IMR-90 (cell line): ENCODE results near the gene N4BP2L1. TPM values are rescaled to one million over a fixed set of nuclear protein-coding genes. Genes with fewer than 3 reads are reported as not detected.

Source experiments
- ATAC-seq: fragments of 200-7000 bp; cut with Tn5 transposase; 2 replicates; pipeline ENCODE4 v1.9.1; 2020; ENCODE audit warnings: low read depth, mild to moderate bottlenecking, moderate library complexity
- BruUV-seq: library from RNA; stranded (reverse); fragments of 400-500 nt; replicated peaks from 2 replicates; lab custom pipeline; 2021; lab: Mats Ljungman, UMichigan
- CTCF ChIA-PET: fragments of 300-600 bp; formaldehyde crosslinking; extraction: SDS; loops from one replicate; lab custom pipeline; 2021; ENCODE audit warnings: antibody characterized with exemption; lab: Yijun Ruan, JAX
- POLR2A ChIA-PET: fragments of 300-600 bp; sonication (Branson Sonifier 250); formaldehyde crosslinking; loops from one replicate; lab custom pipeline; 2022; ENCODE audit warnings: antibody characterized with exemption; ENCODE audit not compliant: unreplicated experiment; lab: Charles Lee
- DNase-seq: peaks from one replicate; pipeline ENCODE4 v3.0.0; 2013
- H2AFZ ChIP-seq: replicated peaks from 2 replicates; pipeline ENCODE3; 2013; ENCODE audit warnings: low read length, mild to moderate bottlenecking; ENCODE audit not compliant: poor library complexity
- H2AK5ac ChIP-seq: 2 replicates; pipeline ENCODE4 v1.6.1; 2013; ENCODE audit warnings: low read depth, low read length, inconsistent platforms
- H2AK9ac ChIP-seq: replicated peaks from 2 replicates; pipeline ENCODE3; 2013; ENCODE audit warnings: mild to moderate bottlenecking, low read depth, low read length, moderate library complexity; ENCODE audit not compliant: poor library complexity
- H2BK120ac ChIP-seq: 2 replicates; pipeline ENCODE4 v1.6.1; 2013; ENCODE audit warnings: low read depth, low read length, inconsistent platforms
- H2BK15ac ChIP-seq: 3 replicates; pipeline ENCODE4 v1.6.1; 2013; ENCODE audit warnings: low read depth, low read length, inconsistent platforms
- H2BK20ac ChIP-seq: 2 replicates; pipeline ENCODE4 v1.6.1; 2013; ENCODE audit warnings: low read depth, mild to moderate bottlenecking, inconsistent platforms, low read length, moderate library complexity
- H2BK5ac ChIP-seq: 2 replicates; pipeline ENCODE4 v1.6.1; 2013; ENCODE audit warnings: mild to moderate bottlenecking, low read depth, low read length, inconsistent platforms; ENCODE audit not compliant: poor library complexity, severe bottlenecking
- H3K14ac ChIP-seq: replicated peaks from 2 replicates; pipeline ENCODE4 v1.6.1; 2013; ENCODE audit warnings: low read depth, low read length, inconsistent platforms
- H3K18ac ChIP-seq: 2 replicates; pipeline ENCODE4 v1.6.1; 2013; ENCODE audit warnings: low read depth, low read length, control low read depth
- H3K23ac ChIP-seq: 2 replicates; pipeline ENCODE4 v1.6.1; 2013; ENCODE audit warnings: low read depth, low read length, inconsistent platforms
- H3K27ac ChIP-seq: 2 replicates; pipeline ENCODE4 v1.5.1; 2013; ENCODE audit warnings: mild to moderate bottlenecking, control low read depth, low read length; ENCODE audit not compliant: insufficient read depth
- H3K27me3 ChIP-seq: 2 replicates; pipeline ENCODE4 v1.6.1; 2013; ENCODE audit warnings: low read length; ENCODE audit not compliant: control insufficient read depth, insufficient read depth
- H3K36me3 ChIP-seq: 2 replicates; pipeline ENCODE4 v1.6.1; 2013; ENCODE audit warnings: low read length, mixed read lengths; ENCODE audit not compliant: control insufficient read depth, insufficient read depth
- H3K4ac ChIP-seq: 2 replicates; pipeline ENCODE4 v1.6.1; 2013; ENCODE audit warnings: low read depth, low read length, inconsistent platforms
- H3K4me1 ChIP-seq: 2 replicates; pipeline ENCODE4 v1.6.1; 2013; ENCODE audit warnings: low read length, mixed read lengths; ENCODE audit not compliant: control insufficient read depth, insufficient read depth
- H3K4me2 ChIP-seq: 2 replicates; pipeline ENCODE4 v1.6.1; 2013; ENCODE audit warnings: low read depth, mild to moderate bottlenecking, control low read depth, low read length, moderate library complexity
- H3K4me3 ChIP-seq: 2 replicates; pipeline ENCODE4 v1.5.1; 2013; ENCODE audit warnings: low read depth, mild to moderate bottlenecking, control low read depth, low read length, moderate library complexity; ENCODE audit not compliant: insufficient read depth
- H3K56ac ChIP-seq: 2 replicates; pipeline ENCODE4 v1.6.1; 2013; ENCODE audit warnings: low read length, inconsistent platforms; ENCODE audit not compliant: insufficient read depth; ENCODE audit errors: extremely low read depth
- H3K79me1 ChIP-seq, 2 experiments: 2 replicates each; pipeline ENCODE4 v1.6.1; 2013; ENCODE audit warnings: low read length in 2 of 2, inconsistent platforms in 1 of 2, low read depth in 1 of 2
- H3K9ac ChIP-seq: 2 replicates; pipeline ENCODE4 v1.6.1; 2013; ENCODE audit warnings: low read depth, low read length, control low read depth
- H3K9me1 ChIP-seq: 2 replicates; pipeline ENCODE4 v1.6.1; 2013; ENCODE audit warnings: low read length, inconsistent platforms; ENCODE audit not compliant: insufficient read depth
- H3K9me3 ChIP-seq: 2 replicates; pipeline ENCODE4 v1.6.1; 2013; ENCODE audit warnings: low read length; ENCODE audit not compliant: control insufficient read depth, insufficient read depth
- H4K20me1 ChIP-seq: 2 replicates; pipeline ENCODE4 v1.6.1; 2013; ENCODE audit warnings: low read length, inconsistent platforms; ENCODE audit not compliant: insufficient read depth
- H4K5ac ChIP-seq: 2 replicates; pipeline ENCODE4 v1.6.1; 2013; ENCODE audit warnings: mild to moderate bottlenecking, low read depth, low read length, control low read depth
- H4K8ac ChIP-seq, 2 experiments: 2 replicates each; pipeline ENCODE4 v1.6.1; 2013; ENCODE audit warnings: low read depth in 2 of 2, low read length in 2 of 2, control low read depth in 1 of 2, inconsistent platforms in 1 of 2
- H4K91ac ChIP-seq: 2 replicates; pipeline ENCODE4 v1.6.1; 2013; ENCODE audit warnings: low read depth, low read length, inconsistent platforms; ENCODE audit not compliant: insufficient read depth
- CHD1 ChIP-seq: IDR thresholded peaks from 2 replicates; pipeline ENCODE4 v1.6.1; 2012; ENCODE audit warnings: low read depth, low read length, improper control_type of control experiment
- MAFK ChIP-seq: IDR thresholded peaks from 2 replicates; pipeline ENCODE4 v1.6.1; 2012; ENCODE audit warnings: low read depth, low read length, improper control_type of control experiment
- POLR2A ChIP-seq: IDR thresholded peaks from 2 replicates; pipeline ENCODE4 v1.6.1; 2012; ENCODE audit warnings: mild to moderate bottlenecking, low read depth, low read length
- USF2 ChIP-seq: fragments of 150-350 bp; IDR thresholded peaks from 2 replicates; pipeline ENCODE4 v1.6.1; 2017; ENCODE audit warnings: mild to moderate bottlenecking, antibody characterized with exemption, low read length, low read depth
- WGBS, 2 experiments: methylation state at CpG; one replicate each; pipeline versions ENCODE4 v1.1.5 to v1.1.7; 2013; ENCODE audit warnings: missing lambda C conversion rate in 2 of 2; ENCODE audit not compliant: insufficient read length in 1 of 2; ENCODE audit errors: extremely low coverage in 2 of 2; 5-methylcytosine and 5-hydroxymethylcytosine counted together
- dilution Hi-C: fragments of 300-500 bp; cut with HindIII; formaldehyde crosslinking; loops from one replicate; pipeline ENCODE4 v1.14.3; 2018; ENCODE audit warnings: low sequenced_read_pairs; ENCODE audit not compliant: unreplicated experiment
- in situ Hi-C: fragments of 300-500 bp; cut with MboI; formaldehyde crosslinking; loops from 3 replicates; pipeline ENCODE4 v1.14.3; 2019; ENCODE audit warnings: low sequenced_read_pairs, inconsistent platforms, mixed read lengths
- intact Hi-C: fragments of 100-400 bp; cut with micrococcal nuclease; formaldehyde crosslinking; loops from 2 replicates; pipeline ENCODE4 v1.10.0; 2022
- polyA plus RNA-seq, 3 experiments: library from polyadenylated mRNA; depleted of rRNA; stranded (reverse); fragments of >200 nt; gene quantifications; 2 replicates each; pipeline ENCODE4 v1.2.3, GENCODE V29; 2012; ENCODE audit warnings: low replicate concordance in 1 of 3
- total RNA-seq: library from RNA; depleted of rRNA; stranded (reverse); fragments of >200 nt; gene quantifications from 2 replicates; pipeline ENCODE4 v1.2.3, GENCODE V29; 2012

The N4BP2L1 gene
- total and polyA plus RNA-seq, 2 of the 4 experiments (the other 2 are of a cell fraction), result 0.18 to 0.46 TPM

GRCh38 chr13:32391101-32391619 lies 36.8 kb downstream of the N4BP2L1 start:
- Histone ChIP-seq H2BK5ac (no peak overlapping the region), H3K18ac (no peak overlapping the region), H3K9ac (no peak overlapping the region), H2BK20ac (no peak overlapping the region), H4K5ac (no peak overlapping the region), H2AK9ac (peak overlapping the region; percentile 45), H3K23ac (no peak overlapping the region), H3K36me3 (no peaks in the 10 kb centered on the region), H3K4me1 (no peaks in the 10 kb centered on the region), H2BK15ac (no peak overlapping the region), H3K56ac (no peak overlapping the region), H3K9me1 (0 out of 2 replicates have a peak, but pooled peaks cover 2% of the 10 kb centered on the region), H4K91ac (no peak overlapping the region), H3K9me3 (no peaks in the 10 kb centered on the region), H3K4ac (no peak overlapping the region), H3K14ac (no peak overlapping the region), H3K27ac (no peak overlapping the region), H2AK5ac (no peak overlapping the region), H2BK120ac (no peak overlapping the region), H3K27me3 (no peaks in the 10 kb centered on the region), H3K4me2 (no peak overlapping the region), H3K79me1 (no peaks in the 10 kb centered on the region), H4K20me1 (no peaks in the 10 kb centered on the region), H4K8ac (no peak overlapping the region), H3K4me3 (no peak overlapping the region), H2AFZ (peak overlapping the region; percentile 49)
- in situ Hi-C loops (no loop called here), intact Hi-C loops (no loop called here), dilution Hi-C loops (no loop called here)
- BruUV-seq, result no TSS peak
- DNase-seq (no peak), ATAC-seq (no peak; the same call in 1 of the 2 replicates)
- 78% methylated on average over 3 of the region's 4 CpGs; no CpG with 5 or more reads in 1 of the 2 experiments for WGBS, 2 experiments
- POLR2A ChIA-PET, result interaction anchor here (0.6 kb wide), 1 partner anchor 439 kb away, joined by 3 read pairs; no protein-coding TSS in a partner anchor
- CTCF ChIA-PET, result interaction anchor here (0.5 kb wide), 1 partner anchor 43 kb away, joined by 3 read pairs; no protein-coding TSS in a partner anchor
- TF ChIP-seq CHD1 (no peak), MAFK (no peak), POLR2A (no peak), USF2 (no peak)
